Endodermal cell (in vitro differentiated cells): ENCODE measurements around the gene PCDHB1. TPM values are rescaled to one million over a fixed set of nuclear protein-coding genes. Genes with fewer than 3 reads are reported as not detected.

ENCODE experiments used
- DNase-seq: peaks from one replicate; pipeline ENCODE4 v3.0.0-alpha.2; 2017
- H3K27ac ChIP-seq: 2 replicates; pipeline ENCODE4 v1.5.1; 2013; ENCODE audit warnings: mild to moderate bottlenecking, low read depth, low read length, moderate library complexity
- H3K27me3 ChIP-seq: 2 replicates; pipeline ENCODE4 v1.6.1; 2013; ENCODE audit warnings: mild to moderate bottlenecking, low read length, moderate library complexity; ENCODE audit not compliant: insufficient read depth, control insufficient read depth, poor library complexity, severe bottlenecking
- H3K36me3 ChIP-seq: 2 replicates; pipeline ENCODE4 v1.7.0; 2013; ENCODE audit warnings: mild to moderate bottlenecking, low read length, moderate library complexity; ENCODE audit not compliant: control insufficient read depth, insufficient read depth
- H3K4me1 ChIP-seq: one replicate; pipeline ENCODE4 v1.7.0; 2013; ENCODE audit warnings: low read length; ENCODE audit not compliant: control insufficient read depth, insufficient read depth
- H3K4me3 ChIP-seq: 2 replicates; pipeline ENCODE4 v1.5.1; 2013; ENCODE audit warnings: mild to moderate bottlenecking, low read length, moderate library complexity
- H3K9ac ChIP-seq: 2 replicates; pipeline ENCODE4 v1.6.1; 2013; ENCODE audit warnings: mild to moderate bottlenecking, low read length, moderate library complexity; ENCODE audit not compliant: poor library complexity, severe bottlenecking; ENCODE audit errors: extremely low read depth
- H3K9me3 ChIP-seq: 2 replicates; pipeline ENCODE4 v1.6.1; 2013; ENCODE audit warnings: mild to moderate bottlenecking, low read length, moderate library complexity; ENCODE audit not compliant: control insufficient read depth
- H3K27ac Mint-ChIP-seq: 2 replicates; pipeline ENCODE4 v1.8.0; 2020; ENCODE audit warnings: mixed read lengths
- H3K27me3 Mint-ChIP-seq: 2 replicates; pipeline ENCODE4 v1.8.0; 2021; ENCODE audit warnings: mild to moderate bottlenecking, mixed read lengths; ENCODE audit not compliant: insufficient read depth
- H3K36me3 Mint-ChIP-seq: 2 replicates; pipeline ENCODE4 v1.8.0; 2020; ENCODE audit warnings: low read depth, mixed read lengths
- H3K4me1 Mint-ChIP-seq: 2 replicates; pipeline ENCODE4 v1.8.0; 2020; ENCODE audit warnings: mixed read lengths
- H3K4me3 Mint-ChIP-seq: 2 replicates; pipeline ENCODE4 v1.8.0; 2020; ENCODE audit warnings: mild to moderate bottlenecking, moderate library complexity, mixed read lengths
- H3K9me3 Mint-ChIP-seq: 2 replicates; pipeline ENCODE4 v1.8.0; 2020; ENCODE audit warnings: mild to moderate bottlenecking, mixed read lengths
- WGBS, 2 experiments: methylation state at CpG; one replicate each; pipeline versions ENCODE4 v1.1.5 to v1.1.7; 2013; ENCODE audit warnings: missing lambda C conversion rate in 2 of 2, mixed read lengths in 1 of 2; ENCODE audit not compliant: insufficient coverage in 1 of 2, insufficient read length in 1 of 2; 5-methylcytosine and 5-hydroxymethylcytosine counted together
- total RNA-seq, 2 donors: library from RNA; stranded (reverse); fragmentation: NEBNext Ultra II Directional in 1 of 2; extraction: Animal tissue kit (Norgen Biotek cat#: 25700) in 1 of 2; gene quantifications; 2 replicates in 1 of 2; 3 replicates in 1 of 2; pipeline ENCODE4 v1.2.1, GENCODE V29; 2021
- TF ChIP-seq, protein P1 (sequence below): fragments of 200-600 bp; sonication (generic); conservative IDR thresholded peaks from 2 replicates; pipeline ENCODE4 v1.5.0; 2021; ENCODE audit warnings: antibody characterized with exemption, mild to moderate bottlenecking

The PCDHB1 gene
- total RNA-seq, 2 donors from 2014 or later, result 0.04 TPM; not detected in 1

- Histone ChIP-seq H3K9ac (no peak overlapping the region), H3K36me3 (no peaks in the 10 kb centered on the region), H3K27me3 (no peaks in the 10 kb centered on the region), H3K4me3 (peak overlapping the region; percentile 74), H3K9me3 (no peaks in the 10 kb centered on the region), H3K4me1 (peaks cover 7% of the 10 kb centered on the region), H3K27ac (peak overlapping the region; percentile 91)
- Mint-ChIP-seq H3K4me1 (peaks cover 42% of the 10 kb centered on the region), H3K9me3 (no peaks in the 10 kb centered on the region), H3K4me3 (peak overlapping the region; percentile 63), H3K27ac (peak overlapping the region; percentile 88), H3K36me3 (peaks cover 3% of the 10 kb centered on the region), H3K27me3 (no peaks in the 10 kb centered on the region)
- peak; percentile 89 for DNase-seq
- TF ChIP-seq, protein P1, sequence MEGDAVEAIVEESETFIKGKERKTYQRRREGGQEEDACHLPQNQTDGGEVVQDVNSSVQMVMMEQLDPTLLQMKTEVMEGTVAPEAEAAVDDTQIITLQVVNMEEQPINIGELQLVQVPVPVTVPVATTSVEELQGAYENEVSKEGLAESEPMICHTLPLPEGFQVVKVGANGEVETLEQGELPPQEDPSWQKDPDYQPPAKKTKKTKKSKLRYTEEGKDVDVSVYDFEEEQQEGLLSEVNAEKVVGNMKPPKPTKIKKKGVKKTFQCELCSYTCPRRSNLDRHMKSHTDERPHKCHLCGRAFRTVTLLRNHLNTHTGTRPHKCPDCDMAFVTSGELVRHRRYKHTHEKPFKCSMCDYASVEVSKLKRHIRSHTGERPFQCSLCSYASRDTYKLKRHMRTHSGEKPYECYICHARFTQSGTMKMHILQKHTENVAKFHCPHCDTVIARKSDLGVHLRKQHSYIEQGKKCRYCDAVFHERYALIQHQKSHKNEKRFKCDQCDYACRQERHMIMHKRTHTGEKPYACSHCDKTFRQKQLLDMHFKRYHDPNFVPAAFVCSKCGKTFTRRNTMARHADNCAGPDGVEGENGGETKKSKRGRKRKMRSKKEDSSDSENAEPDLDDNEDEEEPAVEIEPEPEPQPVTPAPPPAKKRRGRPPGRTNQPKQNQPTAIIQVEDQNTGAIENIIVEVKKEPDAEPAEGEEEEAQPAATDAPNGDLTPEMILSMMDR, result no peak
- WGBS, 2 experiments, result 5 to 10% methylated on average over 8 to 19 of the region's 19 CpGs
Measured at GRCh38 chr5:141001844-141002604, 49.1 kb upstream of the PCDHB1 start.

- peaks cover 7% of the 10 kb centered on the region for H3K4me1 ChIP-seq
- H3K27ac ChIP-seq, result no peak overlapping the region
- no peaks in the 10 kb centered on the region for H3K27me3 Mint-ChIP-seq
- TF ChIP-seq, protein P1, result no peak
- H3K4me3 Mint-ChIP-seq, result peak overlapping the region; percentile 63
- peaks cover 42% of the 10 kb centered on the region for H3K4me1 Mint-ChIP-seq
- no peaks in the 10 kb centered on the region for H3K9me3 ChIP-seq
- H3K4me3 ChIP-seq, result no peak overlapping the region
- H3K27ac Mint-ChIP-seq, result peak overlapping the region; percentile 27
- H3K9me3 Mint-ChIP-seq, result no peaks in the 10 kb centered on the region
- 42 to 53% methylated on average over 3 of the region's 3 CpGs for WGBS, 2 experiments
- no peaks in the 10 kb centered on the region for H3K27me3 ChIP-seq
- H3K9ac ChIP-seq, result no peak overlapping the region
- no peak for DNase-seq
- H3K36me3 Mint-ChIP-seq, result peaks cover 3% of the 10 kb centered on the region
- H3K36me3 ChIP-seq, result no peaks in the 10 kb centered on the region
Measured at GRCh38 chr5:141002605-141002965, 48.6 kb upstream of the PCDHB1 start.

GRCh38 chr5:141003031-141003430, 48.1 kb upstream of the PCDHB1 start:
- TF ChIP-seq, protein P1, result no peak
- Histone ChIP-seq H3K9me3 (no peaks in the 10 kb centered on the region), H3K4me1 (peaks cover 7% of the 10 kb centered on the region), H3K36me3 (no peaks in the 10 kb centered on the region), H3K4me3 (no peak overlapping the region), H3K9ac (no peak overlapping the region), H3K27me3 (no peaks in the 10 kb centered on the region), H3K27ac (no peak overlapping the region)
- no peaks in the 10 kb centered on the region for H3K27me3 Mint-ChIP-seq
- H3K36me3 Mint-ChIP-seq, result peaks cover 3% of the 10 kb centered on the region
- H3K27ac Mint-ChIP-seq, result no peak overlapping the region
- no peak for DNase-seq
- no peaks in the 10 kb centered on the region for H3K9me3 Mint-ChIP-seq
- H3K4me1 Mint-ChIP-seq, result peaks cover 42% of the 10 kb centered on the region
- no peak overlapping the region for H3K4me3 Mint-ChIP-seq
- 81 to 95% methylated on average over 3 of the region's 3 CpGs for WGBS, 2 experiments
